Neutrophil (primary cell): ENCODE measurements around the gene SLC39A11.

Experiments used
- H3K27ac ChIP-seq: fragments of 200-600 bp; sonication (generic); 2 replicates; pipeline ENCODE4 v1.5.1; 2016; ENCODE audit warnings: mild to moderate bottlenecking, moderate library complexity
- H3K27me3 ChIP-seq: fragments of 200-600 bp; sonication (generic); 2 replicates; pipeline ENCODE4 v1.6.0; 2016; ENCODE audit warnings: mild to moderate bottlenecking
- H3K36me3 ChIP-seq: fragments of 200-600 bp; sonication (generic); 2 replicates; pipeline ENCODE4 v1.5.1; 2017
- H3K4me1 ChIP-seq, 2 experiments: fragments of 200-600 bp in 1 of 2; sonication (generic) in 1 of 2; 1 replicate in 1 of 2; 2 replicates in 1 of 2; pipeline versions ENCODE4 v1.5.1 to v1.6.1; 2013 to 2016; ENCODE audit warnings: low read depth in 1 of 2, low read length in 1 of 2, mild to moderate bottlenecking in 1 of 2, moderate library complexity in 1 of 2; ENCODE audit not compliant: control insufficient read depth in 1 of 2, insufficient read depth in 1 of 2
- H3K4me3 ChIP-seq, 2 experiments: fragments of 200-600 bp in 1 of 2; sonication (generic) in 1 of 2; 1 replicate in 1 of 2; 2 replicates in 1 of 2; pipeline ENCODE4 v1.5.1; 2013 to 2016; ENCODE audit warnings: low read depth in 1 of 2, low read length in 1 of 2, mild to moderate bottlenecking in 1 of 2, moderate library complexity in 1 of 2
- H3K9me3 ChIP-seq: fragments of 200-600 bp; sonication (generic); 2 replicates; pipeline ENCODE4 v1.5.1; 2016
- TF ChIP-seq, protein P1 (sequence below): fragments of 200-600 bp; sonication (generic); IDR thresholded peaks from 2 replicates; pipeline ENCODE4 v1.5.1; 2016; ENCODE audit warnings: antibody characterized with exemption

SLC39A11 gene

DNA sequence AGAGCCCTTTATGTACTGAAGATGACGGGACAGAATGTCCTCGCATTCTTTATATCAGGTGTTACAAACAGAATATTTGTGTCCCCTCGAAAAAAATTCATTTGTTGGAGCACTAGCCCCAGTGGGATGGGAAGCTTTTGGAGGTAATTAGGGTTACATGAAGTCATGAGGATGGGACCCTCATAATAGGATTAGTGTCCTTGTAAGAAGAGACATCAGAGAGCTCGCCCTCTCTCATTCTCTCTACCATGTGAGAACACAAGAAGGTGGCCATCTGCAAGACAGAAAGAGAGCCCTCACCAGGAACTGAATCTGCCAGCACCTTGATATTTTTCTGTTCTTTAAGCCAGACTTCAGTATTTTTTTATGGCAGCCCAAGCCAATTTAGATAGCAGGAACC is 72.4 kb downstream of the SLC39A11 start:
- H3K27ac ChIP-seq, result no peak overlapping the region
- H3K4me3 ChIP-seq, result no peak overlapping the region
- no peaks in the 10 kb centered on the region for H3K9me3 ChIP-seq
- H3K36me3 ChIP-seq, result no peaks in the 10 kb centered on the region
- TF ChIP-seq, protein P1, sequence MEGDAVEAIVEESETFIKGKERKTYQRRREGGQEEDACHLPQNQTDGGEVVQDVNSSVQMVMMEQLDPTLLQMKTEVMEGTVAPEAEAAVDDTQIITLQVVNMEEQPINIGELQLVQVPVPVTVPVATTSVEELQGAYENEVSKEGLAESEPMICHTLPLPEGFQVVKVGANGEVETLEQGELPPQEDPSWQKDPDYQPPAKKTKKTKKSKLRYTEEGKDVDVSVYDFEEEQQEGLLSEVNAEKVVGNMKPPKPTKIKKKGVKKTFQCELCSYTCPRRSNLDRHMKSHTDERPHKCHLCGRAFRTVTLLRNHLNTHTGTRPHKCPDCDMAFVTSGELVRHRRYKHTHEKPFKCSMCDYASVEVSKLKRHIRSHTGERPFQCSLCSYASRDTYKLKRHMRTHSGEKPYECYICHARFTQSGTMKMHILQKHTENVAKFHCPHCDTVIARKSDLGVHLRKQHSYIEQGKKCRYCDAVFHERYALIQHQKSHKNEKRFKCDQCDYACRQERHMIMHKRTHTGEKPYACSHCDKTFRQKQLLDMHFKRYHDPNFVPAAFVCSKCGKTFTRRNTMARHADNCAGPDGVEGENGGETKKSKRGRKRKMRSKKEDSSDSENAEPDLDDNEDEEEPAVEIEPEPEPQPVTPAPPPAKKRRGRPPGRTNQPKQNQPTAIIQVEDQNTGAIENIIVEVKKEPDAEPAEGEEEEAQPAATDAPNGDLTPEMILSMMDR, result no peak
- H3K27me3 ChIP-seq, result no peaks in the 10 kb centered on the region
- peaks cover 36 to 48% of the 10 kb centered on the region in 2 experiments for H3K4me1 ChIP-seq

DNA sequence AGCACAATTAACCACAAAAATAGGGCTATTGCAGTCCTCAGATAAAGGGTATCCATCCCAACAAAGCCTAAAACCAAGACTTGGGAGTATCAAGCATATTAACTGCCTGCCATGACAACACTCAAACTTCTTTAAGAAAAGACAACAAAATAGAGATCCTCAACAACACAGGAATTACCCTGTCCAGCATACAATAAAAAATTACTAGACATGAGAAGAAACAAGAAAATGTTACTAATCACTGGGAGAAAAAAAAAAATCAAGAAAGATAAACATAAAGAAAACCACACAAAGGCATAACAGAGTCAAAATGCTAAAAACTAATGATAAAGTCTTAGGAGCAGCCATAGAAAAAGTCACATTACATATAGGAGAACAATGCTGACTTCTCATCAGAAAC is 73.9 kb downstream of the SLC39A11 start:
- Histone ChIP-seq H3K9me3 (no peaks in the 10 kb centered on the region), H3K36me3 (no peaks in the 10 kb centered on the region), H3K27ac (no peak overlapping the region), H3K4me1 (peaks cover 34 to 49% of the 10 kb centered on the region in 2 experiments), H3K4me3 (no peak overlapping the region), H3K27me3 (no peaks in the 10 kb centered on the region)
- TF ChIP-seq, protein P1, result no peak

DNA sequence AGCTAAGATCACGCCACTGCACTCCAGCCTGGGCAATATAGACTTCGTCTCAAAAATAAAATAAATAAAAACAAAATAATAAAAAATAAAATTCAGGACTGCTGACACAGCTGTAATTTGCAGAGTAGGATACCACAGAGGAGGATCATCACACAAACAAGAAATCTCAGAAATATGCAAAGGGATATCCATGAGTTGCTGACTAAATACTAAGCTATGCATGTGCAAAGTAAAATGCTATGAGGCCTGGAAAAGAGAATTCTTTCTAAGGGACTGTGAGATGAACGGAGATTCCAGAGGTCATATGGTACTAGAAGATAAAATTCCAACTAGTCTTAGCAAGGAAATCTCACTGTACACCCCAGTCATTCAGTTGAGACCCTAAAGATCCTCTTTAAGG is 74.8 kb downstream of the SLC39A11 start:
- Histone ChIP-seq H3K36me3 (no peaks in the 10 kb centered on the region), H3K4me3 (no peak overlapping the region), H3K4me1 (peaks cover 31 to 39% of the 10 kb centered on the region in 2 experiments), H3K27me3 (no peaks in the 10 kb centered on the region), H3K9me3 (no peaks in the 10 kb centered on the region), H3K27ac (no peak overlapping the region)
- TF ChIP-seq, protein P1, result no peak

DNA sequence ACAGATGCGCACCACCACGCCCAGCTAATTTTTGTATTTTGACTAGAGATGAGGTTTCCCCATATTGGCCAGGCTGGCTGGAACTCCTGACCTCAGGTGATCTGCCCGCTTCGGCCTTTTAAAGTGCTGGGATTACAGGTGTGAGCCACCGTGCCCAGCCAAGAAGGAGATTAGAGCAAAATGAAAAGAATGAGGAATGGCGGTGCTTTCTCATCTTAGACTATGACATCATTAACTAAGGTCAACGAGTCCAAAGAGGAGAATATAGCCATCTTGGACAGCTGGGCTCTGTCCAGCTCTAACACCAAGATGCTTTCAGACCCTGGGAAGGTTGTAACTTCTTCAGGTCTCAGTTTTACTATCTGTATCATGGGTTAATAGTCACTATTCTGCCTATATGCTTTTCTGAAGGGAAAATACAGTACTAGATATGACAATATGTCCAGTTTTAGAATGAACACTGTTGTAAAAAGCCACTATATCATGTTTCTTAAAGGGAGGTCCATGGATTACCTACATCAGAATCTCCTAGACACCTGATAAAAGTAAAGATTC is 76.7 kb downstream of the SLC39A11 start:
- Histone ChIP-seq H3K9me3 (no peaks in the 10 kb centered on the region), H3K4me3 (no peak overlapping the region), H3K27me3 (no peaks in the 10 kb centered on the region), H3K27ac (no peak overlapping the region), H3K4me1 (peaks cover 33 to 34% of the 10 kb centered on the region in 2 experiments), H3K36me3 (no peaks in the 10 kb centered on the region)
- TF ChIP-seq, protein P1, result no peak

DNA sequence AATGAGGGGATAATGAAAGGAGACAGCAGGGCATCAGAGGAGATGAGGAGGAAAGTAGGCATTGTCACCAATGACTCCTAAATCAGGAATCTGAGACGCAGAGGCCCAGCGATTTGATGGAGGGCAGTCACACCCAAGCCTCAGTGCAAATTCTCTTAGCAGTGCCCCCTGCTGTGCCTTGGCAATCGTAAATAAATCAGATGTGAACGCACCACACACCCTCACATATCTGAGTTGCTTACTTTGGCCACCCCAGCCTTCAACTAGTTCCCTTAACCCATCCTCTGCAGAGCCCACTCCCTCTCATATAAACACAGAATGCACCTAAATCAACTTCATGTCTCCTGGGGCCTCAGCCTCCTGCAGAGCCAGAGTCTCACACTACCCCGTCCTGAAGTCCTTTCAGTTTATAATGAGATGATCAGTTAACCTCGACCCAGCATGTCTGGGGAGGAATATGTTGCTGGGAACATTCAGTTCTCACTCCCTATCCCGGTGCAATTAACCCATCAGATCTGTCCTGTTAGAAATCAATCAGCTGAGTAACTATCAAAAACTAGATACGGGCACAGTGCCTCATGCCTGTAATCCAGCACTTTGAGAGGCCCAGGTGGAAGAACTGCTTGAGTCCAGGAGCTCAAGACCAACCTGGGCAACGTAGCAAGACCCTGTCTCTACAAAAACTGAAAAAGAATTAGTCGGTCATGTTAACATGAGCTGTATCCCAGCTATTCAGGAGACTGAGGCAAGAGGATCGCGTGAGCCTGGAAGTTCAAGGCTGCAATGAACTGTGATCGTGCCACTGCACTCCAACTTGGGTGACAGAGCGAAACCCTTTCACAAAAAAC is 78.4 kb downstream of the SLC39A11 start:
- Histone ChIP-seq H3K27me3 (no peaks in the 10 kb centered on the region), H3K9me3 (no peaks in the 10 kb centered on the region), H3K4me1 (peaks cover 34 to 44% of the 10 kb centered on the region in 2 experiments), H3K36me3 (no peaks in the 10 kb centered on the region), H3K27ac (peak overlapping the region; percentile 26), H3K4me3 (no peak overlapping the region)
- TF ChIP-seq, protein P1, result no peak
